ENCODE results near the gene MMS19.

MMS19 gene

GRCh38 chr10:97412891-97413304 is 85.3 kb downstream of the MMS19 start:
- no peak for DNase-seq

- DNase-seq: no peak
These were observed 86.8 kb downstream of the MMS19 start for GRCh38 chr10:97411406-97411805.

GRCh38 chr10:97408496-97408992 is 89.7 kb downstream of the MMS19 start:
- no peak for DNase-seq
